DOHH2 (cell line): ENCODE measurements around the gene ALCAM.

ENCODE experiments used
- H3F3A ChIP-seq: fragments of 200-600 bp; sonication (generic), shearing (Covaris generic); 2 replicates; pipeline ENCODE4 v1.6.0; 2016; ENCODE audit warnings: antibody characterized with exemption, mild to moderate bottlenecking; ENCODE audit not compliant: control insufficient read depth, insufficient read depth
- H3K27ac ChIP-seq: fragments of 200-600 bp; sonication (generic); 2 replicates; pipeline ENCODE4 v1.5.1; 2014; ENCODE audit warnings: low read depth, mild to moderate bottlenecking, low read length, moderate library complexity
- H3K27me3 ChIP-seq: fragments of 200-600 bp; sonication (generic); 2 replicates; pipeline ENCODE4 v1.6.1; 2014; ENCODE audit warnings: mild to moderate bottlenecking, low read length, mixed read lengths; ENCODE audit not compliant: control insufficient read depth
- H3K36me3 ChIP-seq: fragments of 200-600 bp; sonication (generic); 2 replicates; pipeline ENCODE4 v1.6.1; 2014; ENCODE audit warnings: mild to moderate bottlenecking, low read length, moderate library complexity, mixed read lengths; ENCODE audit not compliant: control insufficient read depth
- H3K4me1 ChIP-seq: fragments of 200-600 bp; sonication (generic); 2 replicates; pipeline ENCODE4 v1.6.1; 2014; ENCODE audit warnings: mild to moderate bottlenecking, low read length, mixed read lengths; ENCODE audit not compliant: control insufficient read depth
- H3K4me2 ChIP-seq: fragments of 200-600 bp; sonication (generic); 2 replicates; pipeline ENCODE4 v1.6.0; 2014; ENCODE audit warnings: mild to moderate bottlenecking, low read length, moderate library complexity
- H3K4me3 ChIP-seq: fragments of 200-600 bp; sonication (generic); 2 replicates; pipeline ENCODE4 v1.5.1; 2014; ENCODE audit warnings: mild to moderate bottlenecking, low read length, mixed read lengths
- H3K79me2 ChIP-seq: fragments of 200-600 bp; sonication (generic); 2 replicates; pipeline ENCODE4 v1.6.1; 2014; ENCODE audit warnings: mild to moderate bottlenecking, low read length, mixed read lengths; ENCODE audit not compliant: control insufficient read depth
- H3K9me2 ChIP-seq: fragments of 200-600 bp; sonication (generic); replicated peaks from 2 replicates; pipeline ENCODE4 v1.6.1; 2014; ENCODE audit warnings: mild to moderate bottlenecking, low read length, mixed read lengths; ENCODE audit not compliant: control insufficient read depth
- H3K9me3 ChIP-seq: fragments of 200-600 bp; sonication (generic); 2 replicates; pipeline ENCODE4 v1.6.1; 2014; ENCODE audit warnings: antibody characterized with exemption, low read length, mixed read lengths; ENCODE audit not compliant: control insufficient read depth, insufficient read depth
- H4K20me1 ChIP-seq: fragments of 200-600 bp; sonication (generic); 2 replicates; pipeline ENCODE4 v1.6.0; 2014; ENCODE audit warnings: low read depth, mild to moderate bottlenecking, antibody characterized with exemption, low read length, moderate library complexity; ENCODE audit not compliant: control insufficient read depth, insufficient read depth
- EZH2phosphoT487 ChIP-seq: fragments of 200-600 bp; sonication (generic); IDR thresholded peaks from 2 replicates; pipeline ENCODE4 v1.6.1; 2017; ENCODE audit warnings: borderline replicate concordance, mild to moderate bottlenecking, antibody characterized with exemption, low read length, moderate library complexity, mixed read lengths
- TF ChIP-seq, protein P1 (sequence below): fragments of 200-600 bp; sonication (generic); IDR thresholded peaks from one replicate; pipeline ENCODE4 v1.5.1; 2014; ENCODE audit warnings: antibody characterized with exemption, mild to moderate bottlenecking, low read depth, low read length; ENCODE audit not compliant: poor library complexity, severe bottlenecking

Gene ALCAM

DNA sequence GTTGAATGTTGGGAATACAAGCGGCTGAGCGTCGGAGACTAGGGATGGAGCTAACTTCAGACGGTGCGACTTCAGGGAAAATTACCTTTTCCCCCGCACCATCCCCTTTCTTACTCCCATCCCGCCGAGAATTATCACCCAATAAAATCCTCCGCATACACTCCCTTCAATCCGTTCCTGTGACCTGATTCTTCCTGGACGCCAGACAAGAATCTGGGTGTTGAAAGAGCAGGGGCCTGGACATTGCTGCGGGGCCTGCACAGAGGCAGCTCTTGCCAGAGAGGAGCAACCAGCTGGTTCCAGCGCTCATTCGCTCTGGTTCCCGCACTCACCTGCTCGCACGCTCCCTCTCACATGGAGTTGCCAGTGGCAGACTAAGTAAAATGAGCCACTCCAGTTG lies 241.9 kb downstream of the ALCAM start:
- Histone ChIP-seq H3K27ac (no peak overlapping the region), H3K4me3 (no peak overlapping the region), H3K9me2 (no peaks in the 10 kb centered on the region), H3K4me2 (no peak overlapping the region), H3F3A (no peaks in the 10 kb centered on the region), H3K4me1 (no peaks in the 10 kb centered on the region), H3K36me3 (no peaks in the 10 kb centered on the region), H3K79me2 (no peaks in the 10 kb centered on the region), H4K20me1 (no peaks in the 10 kb centered on the region), H3K9me3 (peaks cover 3% of the 10 kb centered on the region; the same call in 1 of the 2 replicates), H3K27me3 (no peaks in the 10 kb centered on the region)
- TF ChIP-seq, protein P1, sequence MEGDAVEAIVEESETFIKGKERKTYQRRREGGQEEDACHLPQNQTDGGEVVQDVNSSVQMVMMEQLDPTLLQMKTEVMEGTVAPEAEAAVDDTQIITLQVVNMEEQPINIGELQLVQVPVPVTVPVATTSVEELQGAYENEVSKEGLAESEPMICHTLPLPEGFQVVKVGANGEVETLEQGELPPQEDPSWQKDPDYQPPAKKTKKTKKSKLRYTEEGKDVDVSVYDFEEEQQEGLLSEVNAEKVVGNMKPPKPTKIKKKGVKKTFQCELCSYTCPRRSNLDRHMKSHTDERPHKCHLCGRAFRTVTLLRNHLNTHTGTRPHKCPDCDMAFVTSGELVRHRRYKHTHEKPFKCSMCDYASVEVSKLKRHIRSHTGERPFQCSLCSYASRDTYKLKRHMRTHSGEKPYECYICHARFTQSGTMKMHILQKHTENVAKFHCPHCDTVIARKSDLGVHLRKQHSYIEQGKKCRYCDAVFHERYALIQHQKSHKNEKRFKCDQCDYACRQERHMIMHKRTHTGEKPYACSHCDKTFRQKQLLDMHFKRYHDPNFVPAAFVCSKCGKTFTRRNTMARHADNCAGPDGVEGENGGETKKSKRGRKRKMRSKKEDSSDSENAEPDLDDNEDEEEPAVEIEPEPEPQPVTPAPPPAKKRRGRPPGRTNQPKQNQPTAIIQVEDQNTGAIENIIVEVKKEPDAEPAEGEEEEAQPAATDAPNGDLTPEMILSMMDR: no peak
- no peak for TF ChIP-seq EZH2phosphoT487

DNA sequence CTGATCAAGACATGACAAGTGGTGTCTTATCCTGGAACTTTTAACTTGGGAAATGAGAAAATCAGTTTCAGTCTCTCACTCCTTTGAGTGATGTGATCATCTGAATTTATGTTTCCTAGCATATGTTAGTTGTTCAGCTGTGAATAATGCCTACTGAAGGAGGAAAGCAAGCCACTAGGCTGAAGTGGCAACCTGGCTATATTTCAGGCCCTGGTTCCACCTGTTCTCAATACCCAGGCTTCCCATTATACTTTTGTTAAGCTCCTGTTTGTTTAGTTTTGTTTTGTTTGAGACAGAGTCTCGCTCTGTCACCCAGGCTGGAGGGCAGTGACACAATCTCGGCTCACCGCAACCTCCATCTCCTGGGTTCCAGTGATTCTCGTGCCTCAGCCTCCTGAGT lies 243.8 kb downstream of the ALCAM start:
- peaks cover 3% of the 10 kb centered on the region; the same call in 1 of the 2 replicates for H3K9me3 ChIP-seq
- no peaks in the 10 kb centered on the region for H4K20me1 ChIP-seq
- no peaks in the 10 kb centered on the region for H3K79me2 ChIP-seq
- no peak overlapping the region for H3K4me3 ChIP-seq
- TF ChIP-seq EZH2phosphoT487: no peak
- TF ChIP-seq, protein P1: no peak
- no peak overlapping the region for H3K4me2 ChIP-seq
- H3F3A ChIP-seq: no peaks in the 10 kb centered on the region
- H3K4me1 ChIP-seq: no peaks in the 10 kb centered on the region
- no peaks in the 10 kb centered on the region for H3K9me2 ChIP-seq
- H3K27ac ChIP-seq: no peak overlapping the region
- H3K36me3 ChIP-seq: no peaks in the 10 kb centered on the region
- no peaks in the 10 kb centered on the region for H3K27me3 ChIP-seq

DNA sequence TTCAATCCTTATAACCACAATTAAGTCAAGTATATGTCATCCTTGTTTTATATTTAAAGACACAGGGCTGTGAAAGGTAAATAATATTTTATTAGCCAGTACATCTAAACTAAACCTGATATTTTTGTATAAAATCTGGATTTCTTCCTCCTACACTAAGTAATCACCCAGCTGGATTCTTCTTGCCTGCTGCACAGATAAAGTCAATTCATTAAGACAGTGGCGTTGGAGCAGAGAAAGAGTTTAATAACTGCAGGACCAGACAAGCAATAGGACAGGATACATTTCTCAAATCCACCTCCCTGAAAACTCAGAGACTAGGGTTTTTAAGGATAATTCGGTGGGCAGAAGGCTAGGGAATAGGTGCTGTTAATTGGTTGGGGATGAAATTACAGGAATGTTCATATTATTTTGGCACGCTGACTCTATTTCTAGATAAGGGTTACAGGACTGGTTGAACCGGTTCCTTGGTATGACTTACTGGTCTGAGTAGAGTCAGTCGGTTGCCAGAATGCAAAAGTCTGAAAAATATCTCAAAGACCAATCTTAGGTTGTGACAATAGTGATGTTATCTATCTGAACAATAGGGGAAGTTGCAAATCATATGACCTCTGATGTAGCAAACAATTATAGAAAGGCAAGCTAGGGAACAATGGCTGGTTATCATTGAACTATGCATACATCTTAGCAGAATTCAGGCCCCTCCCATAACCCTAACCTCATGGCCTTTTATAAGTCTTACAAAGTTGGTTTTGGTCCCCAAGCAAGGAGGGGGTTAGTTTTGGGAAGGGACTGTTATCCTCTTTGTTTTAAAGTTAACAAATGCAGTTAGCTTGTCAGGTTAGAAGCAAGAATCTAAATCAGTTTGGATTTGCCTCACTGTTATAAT lies 244.8 kb downstream of the ALCAM start:
- H3K79me2 ChIP-seq: no peaks in the 10 kb centered on the region
- TF ChIP-seq, protein P1: no peak
- TF ChIP-seq EZH2phosphoT487: no peak
- no peak overlapping the region for H3K27ac ChIP-seq
- no peaks in the 10 kb centered on the region for H4K20me1 ChIP-seq
- H3K9me2 ChIP-seq: no peaks in the 10 kb centered on the region
- H3F3A ChIP-seq: no peaks in the 10 kb centered on the region
- no peaks in the 10 kb centered on the region for H3K36me3 ChIP-seq
- H3K9me3 ChIP-seq: peaks cover 3% of the 10 kb centered on the region; the same call in 1 of the 2 replicates
- H3K4me3 ChIP-seq: no peak overlapping the region
- H3K4me1 ChIP-seq: no peaks in the 10 kb centered on the region
- no peak overlapping the region for H3K4me2 ChIP-seq
- H3K27me3 ChIP-seq: no peaks in the 10 kb centered on the region
